ENCODE results near the gene CDC37L1. TPM values are rescaled to one million over a fixed set of nuclear protein-coding genes. Genes with fewer than 3 reads are reported as not detected.

CDC37L1 gene
- polyA plus RNA-seq, 1 experiment: 13.4 TPM

DNA sequence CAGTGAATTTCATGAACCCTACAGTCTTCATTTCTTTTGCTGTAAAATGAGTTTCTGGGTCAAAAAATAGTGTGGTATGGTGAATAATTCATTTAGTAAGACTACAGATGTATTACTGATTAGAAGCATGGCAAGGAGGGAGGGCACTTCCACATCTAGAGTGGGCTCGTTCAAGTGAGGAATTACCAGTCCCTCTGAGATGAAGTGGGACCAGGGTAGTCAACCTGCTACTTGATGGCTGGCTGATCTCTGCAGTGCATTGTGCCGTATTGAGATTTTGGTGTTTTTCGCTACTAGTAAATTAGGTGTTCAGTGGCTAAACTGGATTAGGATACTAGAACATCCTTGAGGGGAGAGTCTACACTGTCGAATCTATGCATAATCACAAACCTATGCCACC lies 10.8 kb downstream of the CDC37L1 start:
- no peak for DNase-seq (ENCODE audit: low read depth, low spot score)

DNA sequence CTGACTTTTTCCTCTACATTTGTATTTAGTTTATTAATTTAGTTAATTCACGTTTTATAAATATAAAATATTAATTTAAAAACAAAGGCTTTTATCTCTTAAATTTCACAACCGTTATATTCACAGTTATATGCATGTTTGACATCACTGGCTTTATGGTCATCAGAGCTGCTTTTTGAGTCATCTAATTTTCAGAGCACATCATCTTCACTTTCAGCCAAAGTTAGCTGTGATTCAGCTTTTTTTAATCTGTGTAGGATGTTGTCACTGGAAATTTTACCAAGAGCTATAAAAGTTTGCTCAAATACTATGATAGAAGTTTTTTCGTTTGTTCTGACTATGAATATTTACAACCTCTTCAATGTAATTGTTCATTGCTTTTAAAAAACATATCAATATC lies 12.4 kb downstream of the CDC37L1 start:
- Histone ChIP-seq H3K9me3 (ENCODE audit: control insufficient read depth, insufficient read depth, low read length) (no peaks in the 10 kb centered on the region), H3K27me3 (ENCODE audit: control insufficient read depth, insufficient read depth, low read length) (no peaks in the 10 kb centered on the region), H3K27ac (ENCODE audit: low read depth, low read length) (no peak overlapping the region), H3K4me3 (ENCODE audit: low read depth, low read length) (no peak overlapping the region)
- ChIA-PET POLR2A (no interaction called here), CTCF (interaction anchor here (0.9 to 1.2 kb wide), 2 partner anchors 13 to 27 kb away, joined by 3 to 4 read pairs; no protein-coding TSS in a partner anchor)
- TF ChIP-seq CTCF (IDR thresholded peaks at IDR 0.05; ENCODE audit: low read depth, low read length): no peak
- no peak for DNase-seq (ENCODE audit: low read depth, low spot score)

More for the DNA sequence above, 10.8 kb downstream of the CDC37L1 start:
- ChIA-PET CTCF (no interaction called here), POLR2A (no interaction called here)
- Histone ChIP-seq H3K27me3 (ENCODE audit: control insufficient read depth, insufficient read depth, low read length) (no peaks in the 10 kb centered on the region), H3K27ac (ENCODE audit: low read depth, low read length) (no peak overlapping the region), H3K9me3 (ENCODE audit: control insufficient read depth, insufficient read depth, low read length) (no peaks in the 10 kb centered on the region), H3K4me3 (ENCODE audit: low read depth, low read length) (no peak overlapping the region)
- no peak for TF ChIP-seq CTCF (IDR thresholded peaks at IDR 0.05; ENCODE audit: low read depth, low read length)

DNA sequence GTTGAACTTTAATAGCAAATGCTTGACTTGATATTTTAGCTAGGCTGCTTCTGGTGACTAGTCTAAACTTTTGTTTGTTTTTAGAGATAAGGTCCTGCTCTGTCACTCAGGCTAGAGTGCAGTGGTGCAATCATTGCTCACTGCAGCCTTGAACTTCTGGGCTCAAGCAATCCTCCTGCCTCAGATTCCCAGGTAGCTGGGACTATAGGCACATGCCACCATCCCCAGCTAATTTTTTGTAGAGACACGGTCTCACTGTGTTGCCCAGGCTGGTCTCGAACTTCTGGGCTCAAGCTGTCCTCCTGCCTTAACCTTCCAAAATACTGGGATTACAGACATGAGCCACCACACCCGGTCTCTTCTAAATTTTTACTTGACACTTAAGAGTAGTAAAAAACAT lies 20.7 kb downstream of the CDC37L1 start:
- Histone ChIP-seq H3K4me3 (ENCODE audit: low read depth, low read length) (no peak overlapping the region), H3K9me3 (ENCODE audit: control insufficient read depth, insufficient read depth, low read length) (no peaks in the 10 kb centered on the region), H3K27ac (ENCODE audit: low read depth, low read length) (no peak overlapping the region), H3K27me3 (ENCODE audit: control insufficient read depth, insufficient read depth, low read length) (no peaks in the 10 kb centered on the region)
- ChIA-PET CTCF (no interaction called here), POLR2A (interaction anchor here (0.6 kb wide), 1 partner anchor 479 kb away, joined by 3 read pairs; no protein-coding TSS in a partner anchor)
- DNase-seq (ENCODE audit: low read depth, low spot score): no peak
- TF ChIP-seq CTCF (IDR thresholded peaks at IDR 0.05; ENCODE audit: low read depth, low read length): no peak

- no peak for TF ChIP-seq CTCF (IDR thresholded peaks at IDR 0.05; ENCODE audit: low read depth, low read length)
- H3K9me3 ChIP-seq (ENCODE audit: control insufficient read depth, insufficient read depth, low read length): no peaks in the 10 kb centered on the region
- no peak for DNase-seq (ENCODE audit: low read depth, low spot score)
- H3K27me3 ChIP-seq (ENCODE audit: control insufficient read depth, insufficient read depth, low read length): no peaks in the 10 kb centered on the region
- CTCF ChIA-PET: interaction anchor here (0.5 kb wide), 1 partner anchor 22 kb away, joined by 3 read pairs; the partner anchor contains the start of gene CDC37L1
- POLR2A ChIA-PET: no interaction called here
- H3K27ac ChIP-seq (ENCODE audit: low read depth, low read length): no peak overlapping the region
- no peak overlapping the region for H3K4me3 ChIP-seq (ENCODE audit: low read depth, low read length)
Measured at GRCh38 chr9:4700932-4701331, 21.6 kb downstream of the CDC37L1 start.

GRCh38 chr9:4701526-4701925 lies 22.2 kb downstream of the CDC37L1 start:
- Histone ChIP-seq H3K4me3 (ENCODE audit: low read depth, low read length) (no peak overlapping the region), H3K27ac (ENCODE audit: low read depth, low read length) (no peak overlapping the region), H3K9me3 (ENCODE audit: control insufficient read depth, insufficient read depth, low read length) (no peaks in the 10 kb centered on the region), H3K27me3 (ENCODE audit: control insufficient read depth, insufficient read depth, low read length) (no peaks in the 10 kb centered on the region)
- no peak for DNase-seq (ENCODE audit: low read depth, low spot score)
- CTCF ChIA-PET: interaction anchor here (0.5 to 1.1 kb wide), 2 partner anchors 22 to 36 kb away, joined by 3 read pairs; partner anchors contain the start of gene CDC37L1
- TF ChIP-seq CTCF (IDR thresholded peaks at IDR 0.05; ENCODE audit: low read depth, low read length): no peak
- POLR2A ChIA-PET: no interaction called here

Data from AG04450 (cell line).